HG02981 (cell line): ENCODE results near the gene SELENOI.
A peak's percentile ranks its signal among the peaks of the same experiment; 100 is the strongest.
"Not testable (repeated sequence)": the region's sequence is repeated elsewhere in the genome, so short reads cannot be mapped to it uniquely, and the experiment has no call there.

Experiments
- ATAC-seq: cut with Tn5 transposase; IDR thresholded peaks from one replicate; pipeline ENCODE4 v1.9.1; 2021; ENCODE audit warnings: mild to moderate bottlenecking, moderate library complexity; ENCODE audit not compliant: unreplicated experiment

SELENOI gene, protein sequence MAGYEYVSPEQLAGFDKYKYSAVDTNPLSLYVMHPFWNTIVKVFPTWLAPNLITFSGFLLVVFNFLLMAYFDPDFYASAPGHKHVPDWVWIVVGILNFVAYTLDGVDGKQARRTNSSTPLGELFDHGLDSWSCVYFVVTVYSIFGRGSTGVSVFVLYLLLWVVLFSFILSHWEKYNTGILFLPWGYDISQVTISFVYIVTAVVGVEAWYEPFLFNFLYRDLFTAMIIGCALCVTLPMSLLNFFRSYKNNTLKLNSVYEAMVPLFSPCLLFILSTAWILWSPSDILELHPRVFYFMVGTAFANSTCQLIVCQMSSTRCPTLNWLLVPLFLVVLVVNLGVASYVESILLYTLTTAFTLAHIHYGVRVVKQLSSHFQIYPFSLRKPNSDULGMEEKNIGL

DNA sequence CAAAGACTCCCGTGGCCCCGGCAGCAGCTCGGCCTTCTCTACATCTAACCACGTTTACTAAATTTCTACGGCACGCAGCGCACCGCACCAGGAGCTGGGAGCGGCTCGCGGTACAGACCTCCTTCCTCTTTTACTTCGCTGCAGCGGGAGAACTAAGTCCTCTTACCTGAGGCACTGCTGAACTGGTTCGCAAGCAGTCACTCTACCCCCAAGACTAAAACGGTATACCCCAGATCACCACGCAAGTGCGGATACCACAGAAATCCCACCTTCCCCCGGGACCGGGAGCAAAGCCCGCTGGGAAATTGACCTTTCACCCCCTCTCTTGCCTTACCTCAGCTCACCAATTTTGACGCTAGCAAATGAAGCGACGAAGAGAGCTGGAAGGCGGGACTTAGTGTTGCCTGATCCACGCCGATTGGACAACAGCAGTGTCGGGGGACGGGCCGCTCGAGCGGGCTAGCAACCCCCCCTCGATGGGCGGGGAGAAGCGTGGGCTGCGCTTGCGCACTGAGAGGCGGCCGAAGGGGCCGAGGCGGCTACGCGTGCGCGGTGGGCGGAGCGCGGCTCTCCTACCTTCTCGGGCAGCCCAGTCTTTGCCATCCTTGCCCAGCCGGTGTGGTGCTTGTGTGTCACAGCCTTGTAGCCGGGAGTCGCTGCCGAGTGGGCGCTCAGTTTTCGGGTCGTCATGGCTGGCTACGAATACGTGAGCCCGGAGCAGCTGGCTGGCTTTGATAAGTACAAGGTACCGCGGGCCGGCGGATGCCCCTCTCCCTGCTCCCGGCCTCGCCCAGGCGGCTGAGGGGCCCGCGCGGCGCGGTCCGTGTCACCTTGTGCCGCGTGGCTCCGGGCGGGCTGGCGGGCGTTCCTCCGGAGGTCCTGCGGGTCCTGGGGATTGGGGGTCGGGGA, at the start of gene SELENOI:
Gene SELENOI (plus strand): TSS at position 599 of the 909 bp plus-strand sequence. CDS start 90 bp downstream, at position 689.
- ATAC-seq: peak; percentile 95

DNA sequence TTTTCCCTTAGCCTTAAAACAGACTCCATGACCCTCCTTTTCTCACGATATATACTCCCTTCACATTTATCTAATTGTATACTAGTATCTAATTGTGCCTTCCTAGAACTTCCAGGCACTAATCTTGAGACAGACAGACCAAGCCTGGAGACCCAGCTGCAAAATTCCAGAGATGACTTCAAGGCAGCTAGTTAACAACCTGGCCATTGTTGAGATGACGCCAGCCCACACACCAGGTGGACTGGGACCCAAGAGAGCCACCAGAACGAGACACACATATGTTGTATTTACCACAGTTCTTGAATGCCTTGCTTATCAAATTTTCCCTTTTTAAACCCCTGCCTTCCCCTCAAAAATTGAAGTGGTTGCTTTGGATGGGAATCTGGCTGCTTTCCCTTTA, 48.9 kb upstream of the SELENOI start:
- ATAC-seq: no peak

DNA sequence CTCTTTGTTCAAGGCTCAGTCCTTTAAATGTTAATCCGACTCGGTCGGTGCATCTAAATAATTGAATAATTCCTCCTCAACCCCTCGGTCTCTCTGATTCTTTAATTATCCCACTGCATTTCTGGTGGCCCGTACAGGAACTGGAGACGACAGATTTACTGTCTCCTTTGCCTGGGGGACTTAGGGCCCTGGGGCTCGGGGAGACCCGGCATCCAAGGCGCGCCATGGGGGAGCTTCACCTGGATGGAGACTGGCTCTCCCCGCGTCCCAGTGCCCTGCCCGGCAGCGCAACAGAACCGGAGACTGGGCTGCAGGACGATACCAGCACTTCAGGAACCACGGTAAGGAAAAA, 47.7 kb upstream of the SELENOI start:
- no peak for ATAC-seq

DNA sequence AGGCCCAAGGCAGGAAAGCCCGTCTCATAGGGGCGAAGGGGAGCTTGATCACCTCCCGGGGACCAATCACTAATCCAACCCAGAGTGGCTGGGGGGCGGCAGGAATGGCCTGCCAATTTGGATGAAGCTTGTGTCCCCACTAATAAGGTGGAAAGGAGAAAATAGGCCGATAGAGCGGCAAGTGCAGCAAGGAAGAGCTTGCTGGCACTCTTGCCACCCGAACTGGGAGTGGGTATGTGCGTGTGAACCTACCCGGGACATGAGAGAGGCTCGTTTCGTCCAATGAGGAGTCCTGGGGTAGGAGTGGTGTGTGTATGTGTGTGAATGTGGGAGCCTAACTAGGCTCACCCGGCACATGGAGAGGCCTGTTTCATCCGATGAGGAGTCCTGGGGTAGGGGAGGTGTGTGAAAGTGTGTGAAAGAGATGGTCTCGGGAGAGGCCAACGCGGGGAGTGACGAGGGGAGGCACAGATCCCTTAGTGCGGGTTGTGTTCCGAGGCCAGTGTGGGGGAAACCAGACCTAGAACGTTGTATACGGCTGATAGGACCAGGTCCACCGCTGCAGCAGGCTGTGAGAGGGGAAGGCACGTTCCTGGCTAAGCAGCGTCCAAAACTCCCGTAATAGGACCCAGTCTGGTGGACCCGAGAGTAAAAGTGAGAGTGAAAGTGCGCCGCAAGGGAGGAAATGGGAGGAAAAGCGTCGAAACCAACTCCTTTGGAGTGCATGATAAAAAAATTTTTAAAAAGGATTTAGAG, 47.1 kb upstream of the SELENOI start:
- no peak for ATAC-seq

DNA sequence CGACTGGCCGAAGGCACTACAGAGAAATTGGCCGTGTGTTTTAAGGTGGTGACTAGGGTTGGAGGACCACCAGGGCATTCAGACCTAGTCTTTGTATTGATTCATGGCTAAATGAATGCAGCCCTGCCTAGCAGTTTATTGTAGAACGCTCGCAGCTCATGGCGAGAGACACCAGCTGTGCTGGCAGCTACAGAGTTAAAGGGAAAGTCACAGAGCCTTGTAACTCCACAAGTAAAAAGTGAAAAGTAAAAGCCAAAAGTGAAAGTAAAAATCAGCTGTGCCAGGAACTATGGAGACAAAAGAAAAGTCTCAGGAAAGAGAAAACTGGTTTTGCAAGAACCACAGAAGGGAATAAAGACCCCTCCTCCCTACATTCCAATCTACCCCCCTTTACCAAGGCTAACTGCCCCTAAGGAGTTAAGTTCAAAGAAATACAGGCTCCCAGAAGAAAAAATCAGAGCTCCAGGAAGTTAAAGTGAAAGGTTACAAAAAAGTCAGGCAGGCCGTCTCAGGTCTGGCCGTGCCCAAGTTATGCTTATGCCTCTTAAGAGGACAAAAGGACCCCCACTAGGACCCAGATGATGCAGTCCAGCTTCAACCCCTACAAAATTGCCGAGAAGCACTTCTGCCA, 46.4 kb upstream of the SELENOI start:
- no peak for ATAC-seq

DNA sequence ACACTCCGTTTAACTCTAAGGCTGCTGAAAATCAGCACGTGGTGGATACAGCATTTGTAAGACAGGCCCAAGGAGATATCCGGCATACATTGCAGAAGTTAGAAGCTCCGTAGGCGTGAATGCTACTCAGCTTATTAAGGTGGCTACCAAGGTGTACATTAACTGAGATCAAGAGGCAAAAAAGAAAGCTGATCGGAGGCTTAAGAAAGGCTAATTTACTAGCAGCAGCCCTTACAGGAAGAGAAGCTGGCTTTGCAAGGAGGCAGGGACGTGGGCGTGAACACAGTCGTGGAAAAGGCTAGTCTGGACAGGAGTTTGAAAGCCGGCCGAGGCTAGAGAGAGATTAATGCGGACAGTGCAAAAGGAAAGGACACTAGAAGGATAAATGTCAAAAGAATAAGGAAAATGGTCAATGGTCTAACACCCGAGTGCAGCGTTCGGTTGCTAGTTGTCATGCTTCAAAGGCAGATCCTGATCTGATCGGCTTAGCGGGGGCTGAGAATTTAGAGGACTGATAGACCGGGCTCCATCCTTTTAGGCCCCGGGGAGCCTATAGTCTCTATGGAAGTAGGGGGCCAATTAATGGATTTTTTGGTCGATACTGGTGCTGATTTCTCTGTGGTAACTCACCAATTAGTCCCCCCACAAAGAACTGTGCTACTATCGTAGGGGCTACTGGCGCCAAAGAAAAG, 45.6 kb upstream of the SELENOI start:
- no peak for ATAC-seq

DNA sequence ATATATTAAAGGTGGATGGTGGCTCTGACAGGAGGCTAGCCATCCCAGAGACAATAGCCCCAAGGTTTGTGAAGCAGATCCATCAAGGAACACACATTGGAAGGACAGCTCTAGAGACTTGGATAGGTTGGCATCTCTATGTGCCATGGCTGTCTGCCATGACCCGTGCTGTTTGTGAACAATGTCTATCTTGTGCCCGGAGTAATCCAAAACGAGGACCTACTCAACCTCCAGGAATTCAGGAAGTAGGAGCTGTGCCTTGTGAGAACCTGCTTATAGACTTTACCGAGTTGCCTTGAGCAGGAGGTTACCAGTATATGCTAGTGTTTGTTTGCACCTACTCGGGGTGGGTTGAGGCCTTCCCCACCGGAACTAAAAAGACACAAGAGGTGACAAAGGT, 43.1 kb upstream of the SELENOI start:
- ATAC-seq: no peak

DNA sequence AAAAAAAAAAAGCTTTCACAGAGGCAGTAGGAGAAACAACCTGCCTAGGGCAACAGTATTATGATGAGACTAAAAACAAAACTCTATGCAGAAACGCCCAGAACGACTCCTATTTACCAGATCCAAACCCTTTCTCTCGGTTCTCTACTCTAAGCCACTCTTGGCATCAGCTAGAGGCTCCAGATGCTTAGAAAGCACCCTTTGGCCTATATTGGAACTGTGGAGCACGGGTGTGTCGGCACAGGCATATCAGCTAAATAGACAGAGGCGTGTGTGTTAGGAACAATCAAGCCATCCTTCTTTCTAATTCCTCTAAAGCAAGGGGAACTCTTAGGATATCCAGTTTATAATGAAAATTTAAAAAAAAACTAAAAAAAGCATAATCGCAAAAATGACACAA, 40.8 kb upstream of the SELENOI start:
- ATAC-seq: not testable (repeated sequence)

DNA sequence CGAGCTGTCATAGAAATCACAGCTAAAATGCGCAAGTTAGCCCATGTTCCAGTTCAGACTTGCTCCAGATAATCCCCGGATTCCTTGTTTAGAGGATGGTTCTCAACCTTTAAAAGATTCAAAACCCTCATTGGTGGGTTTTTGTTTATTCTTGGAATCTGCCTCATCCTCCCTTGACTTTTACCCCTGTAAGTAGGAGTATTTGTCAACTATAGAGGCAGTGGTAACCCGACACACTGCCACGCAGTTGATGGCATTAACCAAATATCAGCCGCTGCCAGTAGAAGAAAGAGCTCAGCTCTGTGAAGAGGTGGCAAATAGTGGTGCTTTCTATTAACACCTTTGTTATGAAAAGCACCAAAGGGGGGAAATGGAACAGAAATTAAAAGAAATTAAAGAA, 40.4 kb upstream of the SELENOI start:
- ATAC-seq: no peak

DNA sequence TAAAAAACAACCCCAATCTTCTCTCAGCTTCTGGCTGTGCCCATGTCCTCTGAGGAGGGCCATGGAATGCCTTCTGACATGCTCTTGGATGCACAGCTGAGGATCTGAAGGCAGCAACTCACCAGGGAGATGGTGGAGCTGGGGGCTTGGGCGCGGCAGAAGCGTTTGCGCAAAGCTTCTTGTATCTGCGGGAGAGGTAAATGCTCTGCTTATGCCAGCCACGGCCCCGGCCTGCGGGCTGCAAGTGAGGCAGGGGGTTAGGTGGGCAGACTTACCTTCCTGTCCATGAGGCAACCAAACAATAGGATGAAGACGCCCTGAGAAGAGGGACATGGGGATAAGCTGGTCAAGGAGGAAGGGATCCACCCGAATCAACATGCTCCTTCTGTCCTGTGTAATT, 36.0 kb upstream of the SELENOI start:
- ATAC-seq: no peak

DNA sequence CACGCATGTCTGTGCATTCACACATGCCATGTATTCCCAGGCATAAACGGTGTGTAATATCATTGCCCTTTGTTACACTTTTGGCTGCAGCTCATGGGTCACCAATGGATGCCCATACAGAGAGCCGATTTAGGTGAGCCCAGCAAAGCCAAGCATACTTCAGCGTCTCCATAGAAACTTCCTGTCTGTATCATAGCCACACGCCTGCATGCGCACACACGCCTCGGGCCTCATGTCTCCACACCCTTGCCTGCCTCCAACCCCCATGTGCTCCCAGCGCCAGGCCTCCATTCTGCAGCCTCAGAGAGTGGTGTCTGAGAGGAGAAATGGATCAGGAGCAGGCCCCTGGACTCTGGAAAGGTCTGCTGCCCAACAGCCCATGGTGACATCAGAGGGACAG, 33.5 kb upstream of the SELENOI start:
- ATAC-seq: no peak

DNA sequence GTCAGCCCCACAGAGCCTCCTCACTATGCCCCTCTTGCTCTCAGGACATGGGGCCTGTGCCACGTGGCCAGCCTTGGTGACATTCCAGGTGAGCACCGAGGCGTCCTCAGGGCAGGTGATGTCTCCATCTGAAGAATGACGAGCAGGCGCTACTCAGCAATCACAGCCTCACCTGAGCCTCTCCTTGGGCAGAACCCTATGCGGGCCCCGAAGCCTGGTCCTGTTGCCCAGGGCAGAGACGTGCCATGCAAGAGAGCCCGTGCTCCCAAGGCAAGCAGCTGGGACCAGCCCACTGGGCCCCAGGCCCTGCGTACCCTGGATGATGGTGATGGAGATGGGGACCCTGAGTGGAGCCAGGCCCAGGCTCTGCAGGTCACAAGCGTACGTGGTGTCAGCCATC, 32.5 kb upstream of the SELENOI start:
- ATAC-seq: no peak

DNA sequence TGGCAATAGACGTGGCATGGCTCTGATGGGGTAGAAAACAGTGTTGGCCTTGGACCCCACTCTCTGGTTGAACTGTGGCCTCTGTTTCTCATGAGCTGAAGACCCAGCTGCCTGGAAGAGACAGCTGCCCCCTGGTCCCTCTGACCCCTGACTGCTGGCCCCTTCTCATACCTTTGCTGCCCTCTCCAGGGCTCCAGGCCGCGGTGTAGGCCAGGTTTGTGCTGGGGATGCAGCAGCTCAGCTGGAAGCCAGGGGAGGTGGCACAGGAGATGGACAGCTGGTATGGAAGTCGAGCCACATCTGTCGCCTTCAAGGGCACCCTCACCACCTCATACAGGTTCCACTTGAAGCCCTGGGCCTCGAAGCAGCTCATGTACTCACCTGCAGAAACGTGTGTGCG, 31.7 kb upstream of the SELENOI start:
- ATAC-seq: no peak

DNA sequence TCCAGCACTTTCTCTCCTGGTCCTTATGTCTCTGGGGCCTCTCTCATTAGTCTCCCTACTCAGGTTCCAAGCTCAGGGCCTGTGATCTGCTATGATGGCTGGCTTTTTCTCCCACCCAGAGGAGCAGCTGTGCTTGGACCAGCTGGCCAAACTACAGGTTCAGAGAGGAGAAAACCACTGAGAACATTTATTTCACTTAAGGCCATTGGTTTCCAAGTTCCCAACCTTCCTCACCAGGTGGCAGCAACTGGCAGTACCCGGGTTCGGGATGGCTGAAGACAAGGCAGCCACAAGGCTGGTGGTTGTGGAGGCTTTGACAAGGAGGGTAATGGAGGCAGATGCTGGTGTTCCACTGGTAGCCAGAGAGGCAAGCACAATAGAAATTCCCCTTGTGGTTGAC, 29.9 kb upstream of the SELENOI start:
- no peak for ATAC-seq

DNA sequence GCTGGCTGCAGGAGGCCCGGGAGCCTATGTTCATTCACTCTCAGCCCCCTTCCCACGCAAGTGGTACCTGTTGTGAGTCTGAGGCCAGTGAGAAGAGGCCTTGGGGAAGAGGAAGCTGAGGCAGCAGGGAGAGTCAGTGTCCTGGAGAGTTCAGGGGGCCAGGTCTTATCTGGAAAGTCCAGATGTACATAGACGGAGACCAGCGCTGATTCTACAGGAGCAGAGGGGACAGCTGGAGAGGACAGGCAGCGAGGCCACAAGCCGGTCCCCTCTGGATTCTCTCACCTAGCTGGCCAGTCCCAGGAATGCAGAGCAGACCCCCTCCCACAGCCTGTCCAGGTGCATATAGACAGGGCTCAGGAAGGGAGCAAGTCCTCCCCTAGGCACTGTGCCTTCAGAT, 29.1 kb upstream of the SELENOI start:
- no peak for ATAC-seq

DNA sequence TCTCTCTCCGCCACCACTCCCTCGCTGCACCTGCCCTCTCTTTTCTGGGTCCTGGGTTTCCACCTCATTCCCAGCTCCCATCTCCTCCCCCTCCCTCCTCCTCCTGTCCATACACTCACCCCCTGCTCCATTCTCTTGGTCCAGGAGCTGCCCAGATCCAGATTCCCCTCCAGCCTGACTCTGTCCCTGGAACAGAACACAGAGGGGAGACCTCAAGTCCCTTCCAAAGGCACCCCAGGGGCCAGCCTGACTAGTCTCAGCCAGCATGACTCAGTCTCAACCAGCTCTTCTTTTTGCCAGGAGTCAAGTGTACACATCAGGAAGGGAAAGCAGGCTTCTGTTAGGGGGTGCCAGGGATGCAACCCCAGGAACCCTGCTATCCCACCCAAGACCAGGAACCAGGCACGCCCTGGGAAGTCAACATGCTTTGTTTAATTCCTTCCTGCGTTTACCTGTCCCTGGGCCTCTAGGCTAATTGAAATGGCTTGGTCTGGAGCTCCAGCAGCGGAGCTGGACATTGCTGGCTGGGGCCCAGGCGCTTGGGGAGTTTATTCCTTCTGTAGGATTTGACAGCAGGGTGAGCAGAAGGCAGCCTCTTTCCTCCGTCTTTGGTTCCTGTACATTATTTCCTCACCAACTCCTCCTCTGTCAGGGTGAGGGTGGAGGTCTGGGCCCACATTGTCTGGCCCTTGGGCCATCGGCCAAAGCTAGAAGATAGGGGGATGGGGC, 28.4 kb upstream of the SELENOI start:
- ATAC-seq: no peak

DNA sequence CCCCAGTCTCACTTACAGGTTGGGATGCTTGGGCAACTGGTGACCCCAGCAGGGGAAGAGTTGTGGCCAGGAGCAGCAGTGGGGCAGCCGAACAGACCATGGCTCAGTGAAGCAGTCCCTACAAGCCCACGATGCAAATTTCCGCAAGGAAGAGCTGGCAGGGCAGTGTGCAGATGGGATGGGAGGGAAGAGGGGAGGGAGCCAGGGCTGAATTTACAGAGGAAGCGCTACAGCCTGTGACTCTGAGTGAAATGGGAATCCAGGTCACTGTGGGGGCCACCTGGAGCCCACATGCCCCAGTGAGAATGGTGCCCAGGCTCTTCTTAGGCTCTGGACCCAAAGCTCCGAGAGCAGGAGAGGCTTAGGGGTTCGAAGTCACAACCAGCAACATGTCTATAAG, 27.0 kb upstream of the SELENOI start:
- ATAC-seq: no peak

DNA sequence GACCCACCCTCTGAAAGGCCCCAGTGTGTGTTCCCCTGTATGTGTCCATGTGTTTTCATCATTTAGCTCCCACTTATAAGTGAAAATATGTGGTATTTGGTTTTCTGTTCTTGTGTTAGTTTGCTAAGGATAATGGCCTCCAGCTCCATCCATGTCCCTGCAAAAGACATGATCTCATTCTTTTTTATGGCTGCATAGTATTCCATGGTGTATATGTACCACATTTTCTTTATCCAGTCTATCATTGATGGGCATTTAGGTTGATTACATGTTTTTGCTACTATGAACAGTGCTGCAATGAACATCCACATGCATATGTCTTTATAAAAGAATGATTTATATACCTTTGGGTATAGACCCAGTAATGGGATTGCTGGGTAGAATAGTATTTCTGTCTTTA, 21.5 kb upstream of the SELENOI start:
- ATAC-seq: not testable (repeated sequence)

DNA sequence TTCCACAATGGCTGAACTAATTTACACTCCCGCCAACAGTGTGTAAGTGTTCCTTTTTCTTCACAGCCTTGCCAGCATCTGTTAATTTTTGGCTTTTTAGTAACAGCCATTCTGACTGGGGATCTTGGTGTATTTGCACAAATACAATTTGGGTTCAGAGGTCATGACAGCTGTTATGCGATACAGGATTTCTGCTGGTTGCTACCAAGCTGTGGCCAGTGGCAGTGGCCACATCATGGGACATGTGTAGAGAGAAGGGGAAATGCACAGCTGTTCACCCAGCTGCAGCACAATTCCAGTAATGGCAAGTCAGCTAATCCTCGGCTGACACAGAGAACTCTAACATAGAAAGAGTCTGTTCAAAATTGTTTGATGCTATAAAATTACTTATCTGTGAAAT, 21.0 kb upstream of the SELENOI start:
- ATAC-seq: no peak

DNA sequence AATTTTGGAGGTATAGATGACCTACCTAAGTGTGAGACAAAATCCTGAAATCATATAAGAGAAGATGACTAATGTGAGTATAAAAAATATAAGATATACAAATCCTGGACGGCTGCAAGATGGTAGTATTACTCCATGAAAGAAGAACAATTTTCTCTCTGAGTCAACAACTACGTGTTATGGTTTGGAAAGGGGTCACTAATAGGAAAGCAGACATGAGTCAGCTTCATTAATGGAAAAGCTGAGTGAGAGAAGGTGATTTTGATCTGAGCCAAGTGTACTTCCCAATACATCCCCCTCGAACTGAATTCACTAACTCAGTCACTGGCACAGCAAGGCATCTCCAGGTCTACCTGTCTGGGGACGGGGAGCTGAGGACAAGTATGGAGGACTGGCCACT, 20.1 kb upstream of the SELENOI start:
- ATAC-seq: no peak
